GM12874 (cell line): Measurements from ENCODE around the gene CENPT.

ENCODE experiments used
- TF ChIP-seq, protein P1 (sequence below): IDR thresholded peaks from 2 replicates; pipeline ENCODE4 v1.5.1; 2011; ENCODE audit warnings: low read depth, mild to moderate bottlenecking, control low read depth, low read length, moderate library complexity; ENCODE audit not compliant: insufficient read depth

The CENPT gene

DNA sequence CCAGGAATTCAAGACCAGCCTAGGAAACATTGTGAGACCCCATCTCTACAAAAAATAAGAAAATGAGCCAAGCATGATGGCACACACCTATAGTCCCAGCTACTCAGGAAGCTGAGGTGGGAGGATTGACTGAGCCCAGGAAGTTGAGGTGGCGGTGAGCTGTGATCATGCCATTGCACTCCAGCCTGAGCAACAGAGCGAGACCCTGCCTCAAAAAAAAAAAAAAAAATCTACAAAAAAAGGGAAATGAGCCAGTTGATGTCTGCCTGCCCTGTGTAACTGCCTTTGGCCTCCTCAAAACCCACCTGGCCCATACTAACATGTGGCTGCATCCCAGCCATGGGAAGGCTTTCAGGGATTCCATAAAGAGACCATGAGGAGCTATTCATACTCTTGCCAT is 45.6 kb downstream of the CENPT start:
- TF ChIP-seq, protein P1, sequence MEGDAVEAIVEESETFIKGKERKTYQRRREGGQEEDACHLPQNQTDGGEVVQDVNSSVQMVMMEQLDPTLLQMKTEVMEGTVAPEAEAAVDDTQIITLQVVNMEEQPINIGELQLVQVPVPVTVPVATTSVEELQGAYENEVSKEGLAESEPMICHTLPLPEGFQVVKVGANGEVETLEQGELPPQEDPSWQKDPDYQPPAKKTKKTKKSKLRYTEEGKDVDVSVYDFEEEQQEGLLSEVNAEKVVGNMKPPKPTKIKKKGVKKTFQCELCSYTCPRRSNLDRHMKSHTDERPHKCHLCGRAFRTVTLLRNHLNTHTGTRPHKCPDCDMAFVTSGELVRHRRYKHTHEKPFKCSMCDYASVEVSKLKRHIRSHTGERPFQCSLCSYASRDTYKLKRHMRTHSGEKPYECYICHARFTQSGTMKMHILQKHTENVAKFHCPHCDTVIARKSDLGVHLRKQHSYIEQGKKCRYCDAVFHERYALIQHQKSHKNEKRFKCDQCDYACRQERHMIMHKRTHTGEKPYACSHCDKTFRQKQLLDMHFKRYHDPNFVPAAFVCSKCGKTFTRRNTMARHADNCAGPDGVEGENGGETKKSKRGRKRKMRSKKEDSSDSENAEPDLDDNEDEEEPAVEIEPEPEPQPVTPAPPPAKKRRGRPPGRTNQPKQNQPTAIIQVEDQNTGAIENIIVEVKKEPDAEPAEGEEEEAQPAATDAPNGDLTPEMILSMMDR: no peak

- TF ChIP-seq, protein P1: no peak
These were observed 46.3 kb downstream of the CENPT start for GRCh38 chr16:67801241-67801640.

GRCh38 chr16:67800338-67800926 is 47.1 kb downstream of the CENPT start:
- TF ChIP-seq, protein P1: no peak

- TF ChIP-seq, protein P1: no peak
These were observed 51.3 kb downstream of the CENPT start for GRCh38 chr16:67796099-67796718.

DNA sequence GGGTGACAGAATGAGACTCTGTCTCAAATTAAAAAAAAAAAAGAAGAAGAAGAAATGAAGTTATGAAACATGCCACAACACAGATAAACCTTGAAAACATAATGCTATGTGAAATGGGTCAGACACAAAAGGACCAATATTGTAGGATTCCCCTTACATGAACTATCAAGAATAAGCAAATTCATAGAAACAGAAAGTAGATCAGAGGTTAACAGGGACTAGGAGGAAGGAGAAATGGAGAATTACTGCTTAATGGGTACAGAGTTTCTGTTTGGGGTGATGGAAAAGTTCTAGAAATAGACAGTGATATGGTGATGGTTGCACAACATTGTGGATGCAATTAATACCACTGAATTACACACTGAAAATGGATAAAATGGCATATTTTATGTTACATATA is 57.4 kb downstream of the CENPT start:
- TF ChIP-seq, protein P1: no peak

DNA sequence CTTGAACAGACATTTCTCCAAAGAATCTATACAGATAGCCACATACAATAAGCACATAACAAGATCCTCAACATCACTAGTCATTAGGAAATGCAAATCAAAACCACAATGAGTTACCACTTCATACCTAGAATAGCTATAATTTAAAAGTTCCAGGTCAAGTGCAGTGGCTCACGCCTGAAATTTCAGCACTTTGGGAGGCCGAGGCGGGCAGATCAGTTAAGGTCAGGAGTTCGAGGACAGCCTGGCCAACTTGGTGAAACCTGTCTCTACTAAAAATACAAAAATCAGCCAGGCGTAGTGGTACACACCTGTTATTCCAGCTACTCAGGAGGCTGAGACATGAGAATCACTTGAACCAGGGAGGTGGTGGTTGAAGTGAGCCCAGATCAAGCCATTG is 61.0 kb downstream of the CENPT start:
- TF ChIP-seq, protein P1: no peak

- TF ChIP-seq, protein P1: no peak
These were observed 64.2 kb downstream of the CENPT start for GRCh38 chr16:67783353-67783725.
